Activated CD8-positive, alpha-beta memory T cell treated with anti-CD3 and anti-CD28 coated beads, Interleukin-2, amount 10 ng/mL, durations not matched to agents 7 days and 5 days (primary cell): ENCODE measurements around the gene ESRRB. TPM values are rescaled to one million over a fixed set of nuclear protein-coding genes. Genes with fewer than 3 reads are reported as not detected.

Experiments
- ATAC-seq: fragments of 150-1000 bp; cut with Tn5 transposase; one replicate; pipeline ENCODE4 v1.10.0; 2021; ENCODE audit warnings: moderate library complexity
- CTCF ChIA-PET: fragments of 350-600 bp; sonication (Branson Sonifier 250); formaldehyde crosslinking; loops from one replicate; lab custom pipeline; 2021; ENCODE audit warnings: antibody characterized with exemption; lab: Charles Lee
- DNase-seq: peaks from one replicate; pipeline ENCODE4 v3.0.0-alpha.2; 2020
- H3K27ac Mint-ChIP-seq: one replicate; pipeline ENCODE4 v1.8.0; 2021; ENCODE audit warnings: mild to moderate bottlenecking, mixed read lengths
- H3K27me3 Mint-ChIP-seq: one replicate; pipeline ENCODE4 v1.8.0; 2021; ENCODE audit warnings: mixed read lengths
- H3K36me3 Mint-ChIP-seq: one replicate; pipeline ENCODE4 v1.8.0; 2021; ENCODE audit warnings: mild to moderate bottlenecking, mixed read lengths
- H3K4me1 Mint-ChIP-seq: one replicate; pipeline ENCODE4 v1.8.0; 2021; ENCODE audit warnings: mixed read lengths
- H3K4me3 Mint-ChIP-seq: one replicate; pipeline ENCODE4 v1.8.0; 2021; ENCODE audit warnings: mild to moderate bottlenecking, moderate library complexity, mixed read lengths
- H3K9me3 Mint-ChIP-seq: one replicate; pipeline ENCODE4 v1.8.0; 2022; ENCODE audit warnings: low read depth, mixed read lengths
- total RNA-seq, 2 experiments: library from RNA; stranded (reverse); gene quantifications; one replicate each; pipeline ENCODE4 v1.2.3, GENCODE V29; 2021

ESRRB gene
- total RNA-seq, 2 experiments from 2014 or later, result not detected

GRCh38 chr14:76395161-76395560 lies 19.2 kb downstream of the ESRRB start:
- H3K4me1 Mint-ChIP-seq, result no peaks in the 10 kb centered on the region
- H3K36me3 Mint-ChIP-seq, result no peaks in the 10 kb centered on the region
- H3K4me3 Mint-ChIP-seq, result no peak overlapping the region
- no peaks in the 10 kb centered on the region for H3K9me3 Mint-ChIP-seq
- CTCF ChIA-PET, result interaction anchor here (1.6 kb wide), 1 partner anchor 8 kb away, joined by 6 read pairs; no protein-coding TSS in a partner anchor
- DNase-seq (no peak), ATAC-seq (no peak)
- H3K27me3 Mint-ChIP-seq, result peaks cover 9% of the 10 kb centered on the region
- H3K27ac Mint-ChIP-seq, result no peak overlapping the region

GRCh38 chr14:76396714-76397187 lies 20.8 kb downstream of the ESRRB start:
- CTCF ChIA-PET, result interaction anchor here (1.6 kb wide), 1 partner anchor 10 kb away, joined by 6 read pairs; no protein-coding TSS in a partner anchor
- Mint-ChIP-seq H3K9me3 (no peaks in the 10 kb centered on the region), H3K4me3 (no peak overlapping the region), H3K27me3 (peaks cover 9% of the 10 kb centered on the region), H3K36me3 (no peaks in the 10 kb centered on the region), H3K4me1 (no peaks in the 10 kb centered on the region), H3K27ac (no peak overlapping the region)
- DNase-seq (no peak), ATAC-seq (no peak)

- CTCF ChIA-PET, result interaction anchor here (1.2 kb wide), 1 partner anchor 17 kb away, joined by 3 read pairs; no protein-coding TSS in a partner anchor
- no peak overlapping the region for H3K4me3 Mint-ChIP-seq
These were observed 29.7 kb downstream of the ESRRB start for GRCh38 chr14:76405627-76406026.

GRCh38 chr14:76407449-76408150 lies 31.7 kb downstream of the ESRRB start:
- Mint-ChIP-seq H3K27ac (no peak overlapping the region), H3K4me3 (no peak overlapping the region), H3K27me3 (peaks cover 29% of the 10 kb centered on the region), H3K9me3 (no peaks in the 10 kb centered on the region), H3K36me3 (no peaks in the 10 kb centered on the region), H3K4me1 (no peaks in the 10 kb centered on the region)
- DNase-seq, result no peak
- CTCF ChIA-PET, result interaction anchor here (1.1 kb wide), 1 partner anchor 21 kb away, joined by 3 read pairs; no protein-coding TSS in a partner anchor
- ATAC-seq, result no peak

More at GRCh38 chr14:76405627-76406026, 29.7 kb downstream of the ESRRB start:
- Mint-ChIP-seq H3K36me3 (no peaks in the 10 kb centered on the region), H3K4me1 (no peaks in the 10 kb centered on the region), H3K27ac (no peak overlapping the region), H3K9me3 (no peaks in the 10 kb centered on the region), H3K27me3 (peaks cover 23% of the 10 kb centered on the region)
- DNase-seq (no peak), ATAC-seq (no peak)

- Mint-ChIP-seq H3K4me3 (no peak overlapping the region), H3K9me3 (no peaks in the 10 kb centered on the region), H3K36me3 (no peaks in the 10 kb centered on the region), H3K27ac (no peak overlapping the region), H3K27me3 (peaks cover 28% of the 10 kb centered on the region), H3K4me1 (no peaks in the 10 kb centered on the region)
- ATAC-seq, result no peak
- CTCF ChIA-PET, result interaction anchor here (0.6 to 1.1 kb wide), 3 partner anchors 22 to 592 kb away, joined by 3 read pairs; no protein-coding TSS in a partner anchor
- DNase-seq, result no peak
These were observed 32.9 kb downstream of the ESRRB start for GRCh38 chr14:76408877-76409276.

GRCh38 chr14:76412501-76412900 lies 36.6 kb downstream of the ESRRB start:
- no peak for ATAC-seq
- no peak for DNase-seq
- Mint-ChIP-seq H3K4me1 (no peaks in the 10 kb centered on the region), H3K27ac (no peak overlapping the region), H3K27me3 (peaks cover 35% of the 10 kb centered on the region), H3K36me3 (no peaks in the 10 kb centered on the region), H3K4me3 (no peak overlapping the region), H3K9me3 (no peaks in the 10 kb centered on the region)
- CTCF ChIA-PET, result no interaction called here

- no peak for ATAC-seq
- H3K4me1 Mint-ChIP-seq, result no peaks in the 10 kb centered on the region
These were observed 37.4 kb downstream of the ESRRB start for GRCh38 chr14:76413106-76413961.

GRCh38 chr14:76413962-76414600 lies 38.1 kb downstream of the ESRRB start:
- Mint-ChIP-seq H3K4me3 (no peak overlapping the region), H3K27me3 (peaks cover 32% of the 10 kb centered on the region), H3K27ac (no peak overlapping the region), H3K36me3 (no peaks in the 10 kb centered on the region), H3K9me3 (no peaks in the 10 kb centered on the region), H3K4me1 (no peaks in the 10 kb centered on the region)
- CTCF ChIA-PET, result no interaction called here
- DNase-seq (no peak), ATAC-seq (no peak)

More at GRCh38 chr14:76413106-76413961, 37.4 kb downstream of the ESRRB start:
- no peaks in the 10 kb centered on the region for H3K36me3 Mint-ChIP-seq
- CTCF ChIA-PET, result no interaction called here
- DNase-seq, result no peak
- no peaks in the 10 kb centered on the region for H3K9me3 Mint-ChIP-seq
- H3K27ac Mint-ChIP-seq, result no peak overlapping the region
- peaks cover 35% of the 10 kb centered on the region for H3K27me3 Mint-ChIP-seq
- no peak overlapping the region for H3K4me3 Mint-ChIP-seq

- no peak overlapping the region for H3K27ac Mint-ChIP-seq
- H3K36me3 Mint-ChIP-seq, result no peaks in the 10 kb centered on the region
- DNase-seq (no peak), ATAC-seq (no peak)
- CTCF ChIA-PET, result no interaction called here
- peaks cover 15% of the 10 kb centered on the region for H3K27me3 Mint-ChIP-seq
- no peak overlapping the region for H3K4me3 Mint-ChIP-seq
- no peaks in the 10 kb centered on the region for H3K4me1 Mint-ChIP-seq
- no peaks in the 10 kb centered on the region for H3K9me3 Mint-ChIP-seq
These were observed 43.5 kb downstream of the ESRRB start for GRCh38 chr14:76419399-76419798.

GRCh38 chr14:76420827-76421226 lies 44.9 kb downstream of the ESRRB start:
- Mint-ChIP-seq H3K9me3 (no peaks in the 10 kb centered on the region), H3K27ac (no peak overlapping the region), H3K4me1 (no peaks in the 10 kb centered on the region), H3K36me3 (no peaks in the 10 kb centered on the region), H3K27me3 (peaks cover 7% of the 10 kb centered on the region), H3K4me3 (no peak overlapping the region)
- ATAC-seq (no peak), DNase-seq (no peak)
- CTCF ChIA-PET, result no interaction called here

GRCh38 chr14:76421662-76422061 lies 45.7 kb downstream of the ESRRB start:
- no peak for ATAC-seq
- CTCF ChIA-PET, result no interaction called here
- no peak for DNase-seq
- Mint-ChIP-seq H3K9me3 (no peaks in the 10 kb centered on the region), H3K27ac (no peak overlapping the region), H3K27me3 (peaks cover 5% of the 10 kb centered on the region), H3K4me3 (no peak overlapping the region), H3K4me1 (no peaks in the 10 kb centered on the region), H3K36me3 (no peaks in the 10 kb centered on the region)

GRCh38 chr14:76422662-76423061 lies 46.7 kb downstream of the ESRRB start:
- H3K27me3 Mint-ChIP-seq, result peaks cover 4% of the 10 kb centered on the region
- no peak overlapping the region for H3K27ac Mint-ChIP-seq
- H3K4me3 Mint-ChIP-seq, result no peak overlapping the region
- ATAC-seq (no peak), DNase-seq (no peak)
- H3K36me3 Mint-ChIP-seq, result no peaks in the 10 kb centered on the region
- CTCF ChIA-PET, result no interaction called here
- no peaks in the 10 kb centered on the region for H3K4me1 Mint-ChIP-seq
- no peaks in the 10 kb centered on the region for H3K9me3 Mint-ChIP-seq

- H3K9me3 Mint-ChIP-seq, result no peaks in the 10 kb centered on the region
- ATAC-seq (no peak), DNase-seq (no peak)
- no peak overlapping the region for H3K4me3 Mint-ChIP-seq
- no peaks in the 10 kb centered on the region for H3K4me1 Mint-ChIP-seq
- peaks cover 4% of the 10 kb centered on the region for H3K27me3 Mint-ChIP-seq
- no peak overlapping the region for H3K27ac Mint-ChIP-seq
- CTCF ChIA-PET, result no interaction called here
- no peaks in the 10 kb centered on the region for H3K36me3 Mint-ChIP-seq
These were observed 47.6 kb downstream of the ESRRB start for GRCh38 chr14:76423534-76423933.
